8988T (cell line): ENCODE results near the gene FREY1.
A peak's percentile ranks its signal among the peaks of the same experiment; 100 is the strongest.
"Not testable (repeated sequence)": the region's sequence is repeated elsewhere in the genome, so short reads cannot be mapped to it uniquely, and the experiment has no call there.

ENCODE experiments used
- DNase-seq: peaks from one replicate; pipeline ENCODE4 v3.0.0; 2011

The FREY1 gene

DNA sequence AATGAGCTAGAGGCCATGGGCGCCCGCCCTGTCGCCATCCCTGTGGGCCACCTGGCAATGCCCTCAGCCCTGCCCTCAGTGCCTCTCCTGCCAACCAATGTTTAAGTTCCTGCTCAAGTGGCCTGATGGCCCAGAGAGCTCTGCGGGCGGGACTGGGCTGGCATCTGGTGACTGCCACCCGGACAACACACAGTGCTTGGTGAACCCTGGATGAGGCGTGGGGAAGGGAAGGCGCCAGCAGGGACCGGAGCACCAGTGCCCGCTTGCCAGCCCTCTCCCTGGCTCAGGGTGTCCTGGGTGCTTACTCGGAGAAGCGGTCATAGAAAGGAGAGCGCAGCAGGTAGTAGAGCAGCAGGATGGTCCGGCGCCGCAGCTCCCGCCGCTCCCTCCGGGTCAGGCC lies 6.4 kb upstream of the FREY1 start:
- no peak for DNase-seq

DNA sequence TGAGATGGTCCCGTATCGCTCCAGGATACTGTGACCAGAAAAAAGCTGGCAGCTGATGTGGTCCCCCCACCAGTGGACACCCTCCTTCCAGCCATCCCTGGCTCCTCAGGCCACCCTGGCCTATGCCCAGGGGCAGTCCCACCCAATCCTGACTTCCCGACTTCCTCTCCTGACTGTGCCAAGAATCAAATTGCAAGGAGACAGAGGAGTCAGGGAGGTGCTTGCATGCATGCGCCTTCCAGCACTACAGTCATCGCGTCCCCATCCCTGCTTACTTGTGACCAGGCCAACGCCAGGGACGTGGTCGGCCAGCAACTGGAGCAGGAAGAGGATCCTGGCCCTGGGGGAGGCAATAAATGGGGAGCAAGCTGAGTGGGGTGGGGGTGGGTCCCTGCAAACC lies 3.6 kb upstream of the FREY1 start:
- no peak for DNase-seq

DNA sequence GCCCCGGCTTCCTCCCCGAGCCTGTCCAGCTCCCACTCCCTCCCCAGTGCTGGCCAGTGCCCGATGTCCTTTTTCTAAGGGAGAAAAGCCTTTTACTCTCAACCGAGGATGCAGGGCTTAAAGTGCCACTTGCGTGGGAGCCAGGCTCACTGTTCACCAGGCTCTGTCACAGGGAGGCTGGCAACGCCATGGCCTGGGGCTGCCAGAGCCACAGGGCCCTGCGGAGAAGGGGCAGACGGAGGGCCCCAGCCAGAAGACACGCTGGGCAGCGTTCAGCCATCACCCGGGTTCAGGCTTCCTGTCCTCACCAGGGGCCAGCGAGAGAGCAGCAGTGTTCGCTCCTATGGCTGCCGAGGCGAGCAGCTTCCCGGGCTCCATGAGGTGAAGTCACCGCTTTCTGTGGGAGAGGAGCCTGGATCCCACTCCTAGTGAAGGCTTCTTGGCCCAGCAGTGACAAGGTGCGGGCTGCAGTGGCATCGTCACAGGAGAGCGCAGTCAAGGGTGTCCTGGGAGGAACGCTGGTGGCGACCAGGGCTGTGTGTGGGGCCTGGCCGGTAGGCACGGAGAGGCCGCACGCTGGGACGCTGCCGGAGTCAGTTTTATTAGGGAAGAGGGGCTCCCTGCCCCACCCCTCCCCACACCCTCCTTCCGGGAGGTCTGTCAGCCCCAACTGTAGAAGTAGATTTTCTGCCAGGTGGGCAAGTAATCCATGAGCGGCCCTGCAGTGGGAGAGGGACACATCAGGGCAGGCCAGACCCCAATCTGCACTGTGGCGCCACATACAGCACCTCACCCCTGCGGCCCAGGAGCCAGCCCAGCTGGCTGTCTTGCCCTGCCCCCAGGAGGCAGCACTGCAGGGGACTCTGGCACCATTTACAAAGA lies 2.8 kb upstream of the FREY1 start:
- DNase-seq = no peak

DNA sequence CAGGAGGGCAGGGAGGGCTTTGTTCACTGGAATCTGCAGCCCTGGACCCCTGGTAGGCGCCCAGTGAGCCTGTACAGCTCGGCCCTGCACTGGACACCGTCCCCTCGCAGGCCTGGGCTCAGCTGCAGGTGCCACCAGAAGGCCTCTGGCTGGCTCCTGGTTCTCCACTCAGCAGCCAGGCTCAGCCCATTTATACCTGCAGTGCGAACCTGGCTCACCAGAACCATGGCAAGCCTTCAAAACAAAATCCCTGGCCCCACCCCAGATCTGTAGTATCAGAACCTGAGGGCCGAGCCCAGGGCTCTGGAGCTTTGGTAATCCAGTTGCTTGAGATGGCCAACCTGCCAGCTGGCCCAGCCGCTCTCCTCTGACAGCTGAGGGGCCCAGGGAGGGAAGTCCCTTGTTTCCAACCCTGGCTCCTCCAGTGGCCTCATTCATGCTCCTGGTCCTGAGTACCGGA lies 870 bp upstream of the FREY1 start:
- no peak for DNase-seq

DNA sequence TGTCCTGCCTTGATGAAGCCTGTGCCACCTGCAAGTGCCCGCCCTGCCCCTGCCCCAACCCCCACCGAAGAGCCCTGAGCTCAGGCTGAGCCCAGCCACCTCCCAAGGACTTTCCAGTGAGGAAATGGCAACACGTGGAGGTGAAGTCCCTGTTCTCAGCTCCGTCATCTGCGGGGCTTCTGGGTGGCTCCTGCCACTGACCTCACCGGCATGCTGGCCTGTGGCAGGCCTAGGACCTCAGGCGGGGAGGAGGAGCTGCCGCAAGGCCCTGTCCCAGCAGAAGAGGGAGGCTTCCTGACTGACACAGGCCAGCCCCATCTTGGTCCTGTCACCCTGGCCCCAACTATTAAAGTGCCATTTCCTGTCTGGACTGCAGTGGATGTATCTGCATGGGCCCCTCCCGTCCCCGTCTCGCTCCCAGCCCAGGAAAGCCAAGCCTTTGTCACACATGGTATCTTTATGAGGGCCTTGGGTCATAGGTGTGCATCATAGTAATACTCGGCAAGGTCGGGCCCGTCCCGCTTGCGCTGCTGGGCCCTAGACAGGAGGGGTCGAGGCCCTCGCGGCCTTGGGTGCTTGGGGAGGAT lies 882 bp downstream of the FREY1 start:
- DNase-seq = no peak

DNA sequence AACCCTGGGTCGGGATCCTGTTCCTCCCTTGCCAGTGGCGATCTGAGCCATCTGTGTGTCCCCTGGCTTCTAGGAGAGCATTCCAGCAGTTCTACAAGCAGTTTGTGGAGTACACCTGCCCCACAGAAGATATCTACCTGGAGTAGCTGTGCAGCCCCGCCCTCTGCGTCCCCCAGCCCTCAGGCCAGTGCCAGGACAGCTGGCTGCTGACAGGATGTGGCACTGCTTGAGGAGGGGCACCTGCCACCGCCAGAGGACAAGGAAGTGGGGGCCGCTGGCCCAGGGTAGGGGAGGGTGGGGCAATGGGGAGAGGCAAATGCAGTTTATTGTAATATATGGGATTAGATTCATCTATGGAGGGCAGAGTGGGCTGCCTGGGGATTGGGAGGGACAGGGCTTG lies 1.5 kb downstream of the FREY1 start:
- DNase-seq = not testable (repeated sequence)

DNA sequence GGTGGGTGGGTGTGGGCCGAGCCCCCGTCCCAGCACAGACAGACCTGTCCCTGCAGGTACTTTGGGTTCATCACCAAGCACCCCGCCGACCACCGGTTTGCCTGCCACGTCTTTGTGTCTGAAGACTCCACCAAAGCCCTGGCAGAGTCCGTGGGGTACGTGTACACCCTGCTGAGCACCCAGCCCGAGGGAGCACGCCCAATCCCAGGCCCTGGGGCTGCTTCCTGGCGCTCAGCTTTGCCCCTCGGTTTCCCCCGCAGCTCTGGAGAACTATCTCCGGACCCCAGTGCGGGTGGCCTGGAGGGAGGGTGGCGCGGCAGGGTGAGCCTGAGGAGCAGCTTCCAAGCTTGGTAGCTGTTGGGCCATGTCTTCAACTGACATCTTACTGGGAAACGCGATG lies 2.0 kb downstream of the FREY1 start:
- DNase-seq = no peak

DNA sequence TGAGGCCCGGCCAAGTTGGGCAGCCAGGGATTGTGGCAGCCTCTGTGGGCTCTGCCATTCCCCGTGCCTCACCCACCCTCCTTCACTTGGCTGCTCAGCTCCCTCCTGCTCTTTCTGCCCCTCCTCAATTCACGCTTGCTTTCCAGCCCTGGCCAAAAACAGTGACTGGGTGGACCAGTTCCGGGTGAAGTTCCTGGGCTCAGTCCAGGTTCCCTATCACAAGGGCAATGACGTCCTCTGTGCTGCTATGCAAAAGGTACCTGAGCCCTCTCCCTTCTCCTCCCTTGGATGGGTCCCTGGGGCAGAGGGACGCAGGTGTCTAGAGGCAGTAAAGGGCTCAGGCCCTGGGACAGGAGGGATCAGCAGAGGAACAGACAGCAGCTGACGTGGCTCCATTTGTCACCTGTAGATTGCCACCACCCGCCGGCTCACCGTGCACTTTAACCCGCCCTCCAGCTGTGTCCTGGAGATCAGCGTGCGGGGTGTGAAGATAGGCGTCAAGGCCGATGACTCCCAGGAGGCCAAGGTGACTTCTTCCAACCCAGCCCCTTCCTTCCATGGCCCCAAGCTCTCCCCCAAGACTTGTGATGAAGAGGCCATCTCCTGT lies 2.7 kb downstream of the FREY1 start:
- DNase-seq = no peak

DNA sequence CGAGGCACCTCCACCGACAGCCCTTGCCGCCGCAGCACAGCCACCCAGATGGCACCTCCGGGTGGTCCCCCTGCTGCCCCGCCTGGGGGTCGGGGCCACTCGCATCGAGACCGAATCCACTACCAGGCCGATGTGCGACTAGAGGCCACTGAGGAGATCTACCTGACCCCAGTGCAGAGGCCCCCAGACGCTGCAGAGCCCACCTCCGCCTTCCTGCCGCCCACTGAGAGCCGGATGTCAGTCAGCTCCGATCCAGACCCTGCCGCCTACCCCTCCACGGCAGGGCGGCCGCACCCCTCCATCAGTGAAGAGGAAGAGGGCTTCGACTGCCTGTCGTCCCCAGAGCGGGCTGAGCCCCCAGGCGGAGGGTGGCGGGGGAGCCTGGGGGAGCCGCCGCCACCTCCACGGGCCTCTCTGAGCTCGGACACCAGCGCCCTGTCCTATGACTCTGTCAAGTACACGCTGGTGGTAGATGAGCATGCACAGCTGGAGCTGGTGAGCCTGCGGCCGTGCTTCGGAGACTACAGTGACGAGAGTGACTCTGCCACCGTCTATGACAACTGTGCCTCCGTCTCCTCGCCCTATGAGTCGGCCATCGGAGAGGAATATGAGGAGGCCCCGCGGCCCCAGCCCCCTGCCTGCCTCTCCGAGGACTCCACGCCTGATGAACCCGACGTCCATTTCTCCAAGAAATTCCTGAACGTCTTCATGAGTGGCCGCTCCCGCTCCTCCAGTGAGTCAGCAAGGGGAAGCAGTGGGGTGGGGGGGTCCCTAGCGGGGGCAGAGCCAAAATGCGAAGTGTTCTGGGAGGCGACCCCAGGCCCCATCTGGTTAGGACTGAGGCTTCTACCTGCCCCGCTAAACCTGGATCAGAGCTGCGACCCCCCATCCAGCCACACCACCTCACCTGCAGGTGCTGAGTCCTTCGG lies 4.4 kb downstream of the FREY1 start:
- no peak for DNase-seq

DNA sequence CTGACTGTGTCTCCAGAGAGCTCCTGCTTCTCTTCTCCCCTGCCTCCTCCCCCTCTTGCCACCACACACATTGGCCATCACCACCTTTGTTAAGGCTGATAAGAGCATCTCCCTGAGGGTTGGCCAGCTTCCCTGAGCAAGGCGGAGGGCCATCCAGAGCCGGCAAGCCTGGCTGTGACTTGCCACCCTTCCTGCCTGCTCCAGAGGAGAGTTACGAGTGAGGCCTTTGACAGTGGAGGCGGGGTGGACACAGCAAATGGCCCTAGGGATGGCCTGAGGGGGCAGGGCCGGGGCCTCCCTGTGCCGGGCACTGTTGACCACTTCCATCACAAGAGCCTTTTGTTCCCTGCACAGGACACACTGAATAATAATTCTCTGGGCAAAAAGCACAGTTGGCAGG lies 5.4 kb downstream of the FREY1 start:
- DNase-seq = no peak

DNA sequence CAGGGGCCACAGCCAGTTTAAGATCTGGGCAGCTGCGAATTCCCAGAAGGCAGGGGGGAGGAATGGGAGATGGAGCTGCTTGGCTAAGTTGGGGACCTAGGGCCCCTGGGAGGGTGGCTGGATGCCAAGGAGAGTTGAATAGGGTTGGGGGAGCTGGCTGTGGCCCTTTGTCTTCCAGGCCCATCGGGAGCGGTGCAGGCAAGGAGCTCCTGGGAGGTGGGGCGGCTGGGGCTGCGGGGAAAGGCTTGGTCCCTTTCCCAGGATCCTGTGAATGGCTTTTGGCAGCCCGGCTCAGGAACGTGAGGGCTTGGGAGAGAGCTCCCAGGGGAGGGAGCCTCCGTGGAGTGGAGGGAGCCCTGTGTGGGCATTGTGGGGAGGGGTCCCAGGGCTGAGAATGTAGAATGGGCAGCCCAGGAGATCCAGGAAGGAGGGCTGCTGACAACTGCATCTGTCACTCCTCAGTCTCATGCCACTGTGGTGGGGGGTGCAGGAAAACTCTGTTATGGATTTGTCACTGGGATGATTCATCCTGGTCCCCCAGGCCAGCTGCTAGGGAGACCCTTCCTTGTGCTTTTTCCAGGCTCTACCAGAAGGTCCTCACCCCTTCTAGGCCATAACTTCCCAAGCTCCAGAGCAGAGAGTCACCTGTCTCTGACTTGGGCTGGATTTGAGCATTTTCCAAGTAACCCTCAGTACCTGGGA lies 6.0 kb downstream of the FREY1 start:
- DNase-seq = no peak

DNA sequence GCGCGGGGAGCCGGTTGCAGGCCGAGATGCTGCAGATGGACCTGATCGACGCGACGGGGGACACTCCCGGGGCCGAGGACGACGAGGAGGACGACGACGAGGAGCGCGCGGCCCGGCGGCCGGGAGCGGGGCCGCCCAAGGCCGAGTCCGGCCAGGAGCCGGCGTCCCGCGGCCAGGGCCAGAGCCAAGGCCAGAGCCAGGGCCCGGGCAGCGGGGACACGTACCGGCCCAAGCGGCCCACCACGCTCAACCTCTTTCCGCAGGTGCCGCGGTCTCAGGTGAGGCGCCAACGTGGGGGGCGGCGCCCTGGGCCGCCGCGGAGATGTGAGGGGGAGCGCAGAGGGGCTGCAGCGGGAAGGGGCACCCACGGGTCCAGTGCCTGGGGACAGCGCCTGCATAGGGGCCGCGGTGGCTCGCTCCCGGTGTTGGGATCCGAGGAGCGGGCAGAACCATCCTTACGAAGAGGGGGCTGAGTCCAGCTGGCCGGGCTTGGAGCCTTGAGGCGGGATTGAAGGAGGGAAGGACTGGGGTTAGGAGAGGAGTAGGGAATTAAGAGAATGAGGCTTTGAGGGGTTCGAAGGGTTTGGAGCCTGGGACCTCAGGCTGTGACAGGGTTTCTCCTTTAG lies 6.8 kb downstream of the FREY1 start:
- not testable (repeated sequence) for DNase-seq

DNA sequence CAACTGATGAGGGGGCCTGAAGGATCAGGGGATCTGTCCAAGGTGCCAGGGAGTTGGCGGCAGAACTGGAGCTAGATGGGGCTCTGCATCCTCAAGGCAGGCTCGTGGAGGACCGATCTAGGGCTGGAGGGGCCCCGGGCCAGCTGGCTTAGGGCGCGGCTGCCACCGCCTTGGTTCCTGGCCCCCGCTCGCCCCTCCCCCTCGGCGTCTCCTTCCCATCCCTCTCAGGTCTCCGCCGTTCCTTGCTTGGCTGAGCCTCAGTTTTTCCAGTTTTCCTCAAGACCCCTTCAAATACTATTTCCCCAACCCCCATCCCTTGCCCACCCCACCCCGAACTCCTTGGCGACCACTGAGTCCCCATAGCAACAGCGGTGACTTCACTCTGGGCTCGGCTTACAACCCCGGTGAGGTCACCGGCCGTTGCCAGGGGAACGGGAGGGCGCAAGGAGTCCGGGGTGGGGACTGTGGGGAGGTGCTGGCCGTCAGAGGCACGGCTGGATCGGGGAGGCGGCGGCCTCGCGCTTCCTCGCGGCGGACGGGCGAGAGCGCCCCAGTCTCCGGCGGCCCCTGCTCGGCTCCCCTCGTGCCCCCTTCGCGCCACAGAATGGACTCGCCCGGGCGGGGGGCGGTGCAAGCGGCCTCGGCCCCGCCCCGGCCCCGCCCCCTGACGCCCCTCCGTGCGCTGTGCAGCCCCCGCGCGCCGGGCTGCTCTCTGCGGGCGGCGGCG lies 7.5 kb downstream of the FREY1 start:
- DNase-seq = peak; percentile 95

DNA sequence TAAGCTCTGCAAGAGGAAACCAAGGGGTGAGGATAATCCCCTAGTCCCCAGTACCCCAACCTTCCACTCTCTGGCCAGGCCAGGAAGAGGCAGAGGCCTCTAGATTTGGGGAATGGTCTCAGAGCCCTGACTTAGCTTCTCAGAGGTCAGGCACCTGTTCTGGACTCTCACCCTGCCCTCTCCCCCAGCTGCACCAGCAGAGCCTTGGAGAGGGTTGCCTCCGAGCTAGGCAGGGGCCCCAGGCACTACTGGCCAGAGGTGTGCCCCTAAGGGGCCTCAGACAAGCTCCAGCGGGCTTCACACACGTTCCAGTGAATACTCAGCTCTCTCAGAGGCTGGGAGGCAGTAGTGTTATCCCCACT lies 8.0 kb downstream of the FREY1 start:
- DNase-seq = no peak

DNA sequence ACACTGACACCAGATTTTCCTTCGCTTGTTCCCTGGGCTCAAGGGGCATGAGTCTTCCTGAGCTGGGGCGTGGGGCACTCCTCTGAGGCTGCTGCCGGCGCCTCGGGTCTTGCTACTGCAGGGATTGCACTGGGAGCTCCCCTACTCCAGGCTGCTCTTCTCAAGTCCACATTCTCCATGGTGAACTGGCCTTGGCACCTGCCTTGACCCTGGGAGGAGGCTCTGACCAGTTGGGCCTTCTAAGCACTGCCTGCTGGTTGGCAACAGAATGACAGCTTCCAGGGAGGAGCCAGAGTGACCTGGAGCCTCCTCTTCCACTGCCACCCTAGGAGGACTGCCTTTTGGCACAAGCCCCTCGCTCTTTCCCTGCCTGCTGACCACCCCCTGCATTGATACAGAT lies 9.5 kb downstream of the FREY1 start:
- no peak for DNase-seq

DNA sequence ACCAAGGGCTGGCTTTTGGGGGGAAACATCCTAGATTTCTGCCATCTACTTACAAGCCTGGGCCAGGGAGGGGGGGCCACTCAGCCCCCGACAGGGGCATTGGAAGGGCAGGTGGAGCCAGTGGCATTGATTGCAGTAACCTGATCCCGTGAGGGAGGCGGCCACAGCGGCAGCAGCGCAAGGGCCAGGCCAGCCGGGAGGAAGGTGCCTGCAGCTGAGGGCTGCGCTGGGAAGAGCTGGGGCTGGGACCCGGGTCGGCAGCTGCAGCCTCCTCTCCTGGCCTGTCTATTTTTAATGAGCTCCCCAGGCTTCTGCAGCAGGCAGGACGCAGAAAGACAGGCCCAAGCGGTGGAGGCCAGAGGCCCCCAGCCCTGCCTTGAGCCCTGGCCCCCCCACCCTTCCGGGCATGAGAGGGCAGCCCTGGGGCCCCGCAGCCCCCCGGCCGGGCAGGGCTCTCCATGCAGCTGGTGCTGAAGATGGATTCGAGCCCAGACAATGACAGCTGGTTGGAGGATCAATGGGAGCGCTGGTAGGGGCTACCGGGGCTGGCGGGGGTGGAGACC lies 10.6 kb downstream of the FREY1 start:
- no peak for DNase-seq

DNA sequence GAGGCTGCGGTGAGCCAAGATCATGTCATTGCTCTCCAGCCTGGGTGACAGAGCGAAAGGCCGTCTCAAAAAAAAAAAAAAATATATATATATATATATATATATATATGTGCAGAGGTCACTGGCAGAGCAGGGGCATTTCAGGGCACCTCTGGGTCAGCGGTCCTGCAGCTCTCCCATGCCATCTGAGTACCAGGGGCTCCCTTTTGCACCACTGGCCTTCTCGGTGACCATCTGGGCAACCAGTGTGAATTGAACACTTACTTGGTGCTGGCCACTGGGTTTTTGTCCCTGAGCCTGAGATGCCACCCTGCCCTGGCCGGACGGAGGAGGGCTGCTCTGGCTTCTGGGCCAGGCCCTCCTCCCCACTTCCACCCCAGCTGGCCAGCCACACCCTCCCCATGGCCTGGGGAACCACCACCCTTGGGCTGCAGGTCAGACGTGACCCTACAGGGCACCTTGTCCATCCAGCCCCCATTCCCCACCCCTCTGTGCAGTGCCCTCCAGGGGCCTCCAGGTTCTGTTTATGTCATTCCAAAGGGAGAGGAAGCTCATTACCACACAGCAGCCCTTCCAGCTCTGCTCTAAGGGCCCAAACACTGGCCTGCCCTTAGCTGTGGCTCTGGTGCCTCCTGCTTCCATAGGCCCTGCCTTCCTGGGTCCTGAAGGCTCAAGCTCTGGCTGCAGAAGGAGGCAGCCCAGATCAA lies 11.4 kb downstream of the FREY1 start:
- no peak for DNase-seq

DNA sequence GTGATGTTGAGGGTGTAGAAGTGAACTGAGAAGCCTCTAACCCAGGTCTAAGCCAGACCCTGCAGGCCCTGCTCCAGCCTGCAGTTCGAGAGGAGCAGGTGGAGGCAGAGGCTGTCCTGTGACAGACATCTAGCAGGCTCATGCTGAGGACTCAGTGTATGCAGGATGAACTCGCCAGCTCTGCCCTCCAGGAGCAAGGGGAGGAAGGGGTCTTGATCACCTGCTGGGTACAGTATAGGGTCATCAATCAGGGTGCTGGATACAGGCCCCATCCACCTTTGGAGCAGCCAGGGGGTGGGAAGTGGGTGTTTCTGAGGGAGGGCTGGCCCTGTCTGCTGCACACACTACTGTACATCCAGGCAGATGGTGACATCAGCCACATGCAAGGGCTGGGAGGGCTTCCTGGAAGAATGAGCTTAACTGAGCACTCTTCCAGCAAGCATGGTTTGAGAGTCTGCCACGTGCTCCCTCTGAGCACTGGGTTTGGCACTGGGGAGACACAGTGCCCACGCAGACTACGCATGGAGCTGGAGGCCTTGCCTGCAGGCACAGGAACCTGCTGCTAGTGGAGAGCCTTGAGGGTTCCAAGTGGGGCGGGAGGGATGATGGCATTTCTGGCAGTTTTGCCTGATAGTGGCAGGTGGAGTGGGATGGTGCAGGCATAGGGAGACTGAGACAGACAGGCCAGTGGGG lies 12.4 kb downstream of the FREY1 start:
- no peak for DNase-seq

DNA sequence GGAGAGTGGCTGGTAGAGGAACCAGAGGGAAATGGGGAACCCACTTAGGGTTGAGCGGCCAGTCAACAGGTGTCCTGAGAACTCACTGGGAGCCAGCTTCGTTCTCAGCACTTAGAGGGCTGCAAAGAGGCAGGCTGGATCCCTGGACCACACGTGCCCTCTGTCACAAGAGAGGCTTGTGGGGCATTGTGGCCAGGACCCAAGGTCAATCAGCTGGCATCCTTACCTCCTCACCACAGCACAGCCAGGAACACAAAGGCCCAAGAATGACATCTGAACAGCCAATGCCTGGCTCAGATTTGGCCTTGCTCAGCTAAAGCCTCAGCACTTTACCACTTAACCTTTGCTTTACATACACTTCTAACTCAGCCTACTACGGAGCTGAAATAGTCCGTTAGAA lies 14.2 kb downstream of the FREY1 start:
- no peak for DNase-seq
